Activated CD4-positive, alpha-beta T cell treated with anti-CD3 and anti-CD28 coated beads for 24 hours (primary cell): ENCODE data around the gene FAM117A.

Experiments used
- DNase-seq, 2 donors: peaks; one replicate each; pipeline ENCODE4 v3.0.0-alpha.2; 2020; ENCODE audit warnings: low read depth in 2 of 2

The FAM117A gene

GRCh38 chr17:49763735-49764558, at the start of gene FAM117A:
FAM117A (minus strand) TSS chr17:49764131; CDS start chr17:49764087, 44 bp downstream.
- DNase-seq: peak; percentile 90

GRCh38 chr17:49809056-49809455, 45.1 kb upstream of the FAM117A start:
- no peak for DNase-seq

- no peak for DNase-seq
Observed at GRCh38 chr17:49798738-49799137, 34.8 kb upstream of the FAM117A start.

- DNase-seq: no peak
Observed at GRCh38 chr17:49798182-49798581, 34.3 kb upstream of the FAM117A start.

- no peak for DNase-seq
Observed at GRCh38 chr17:49795372-49795771, 31.4 kb upstream of the FAM117A start.

- DNase-seq: no peak
Observed at GRCh38 chr17:49793309-49793708, 29.4 kb upstream of the FAM117A start.

- DNase-seq: no peak
Observed at GRCh38 chr17:49789243-49789578, 25.3 kb upstream of the FAM117A start.

GRCh38 chr17:49788478-49789242, 24.7 kb upstream of the FAM117A start, which contains the start of gene KAT7:
KAT7 (plus strand) TSS chr17:49788681; CDS start chr17:49788835, 154 bp downstream.
- DNase-seq: peak; percentile 96

GRCh38 chr17:49787884-49788477, 24.1 kb upstream of the FAM117A start:
- no peak for DNase-seq

- no peak for DNase-seq
Observed at GRCh38 chr17:49784636-49785035, 20.7 kb upstream of the FAM117A start.

GRCh38 chr17:49783791-49784190, 19.9 kb upstream of the FAM117A start:
- no peak for DNase-seq

GRCh38 chr17:49783071-49783715, 19.3 kb upstream of the FAM117A start:
- no peak for DNase-seq

GRCh38 chr17:49779739-49780231, 15.9 kb upstream of the FAM117A start:
- no peak for DNase-seq

- no peak for DNase-seq
Observed at GRCh38 chr17:49779156-49779738, 15.3 kb upstream of the FAM117A start.

- DNase-seq: no peak
Observed at GRCh38 chr17:49777563-49777962, 13.6 kb upstream of the FAM117A start.

- DNase-seq: no peak
Observed at GRCh38 chr17:49776551-49777300, 12.8 kb upstream of the FAM117A start.

- no peak for DNase-seq
Observed at GRCh38 chr17:49775546-49776260, 11.8 kb upstream of the FAM117A start.

- no peak for DNase-seq
Observed at GRCh38 chr17:49766918-49767530, 3.1 kb upstream of the FAM117A start.

GRCh38 chr17:49764559-49765180, 739 bp upstream of the FAM117A start:
- no peak for DNase-seq
